SU-DHL-6 (cell line): Measurements from ENCODE around the gene TLE1.

Experiments
- H2AFZ ChIP-seq: fragments of 200-600 bp; sonication (generic); 2 replicates; pipeline ENCODE4 v1.6.1; 2014; ENCODE audit warnings: low read depth, mild to moderate bottlenecking, moderate library complexity, mixed read lengths, antibody characterized with exemption, low read length; ENCODE audit not compliant: severe bottlenecking
- H3F3A ChIP-seq: fragments of 200-600 bp; shearing (Covaris generic); 2 replicates; pipeline ENCODE4 v1.6.0; 2016; ENCODE audit warnings: antibody characterized with exemption, mild to moderate bottlenecking; ENCODE audit not compliant: insufficient read depth
- H3K27ac ChIP-seq: fragments of 200-600 bp; sonication (generic); 2 replicates; pipeline ENCODE4 v1.5.1; 2016; ENCODE audit warnings: low read depth, mild to moderate bottlenecking, low read length, moderate library complexity, mixed read lengths
- H3K27me3 ChIP-seq: fragments of 200-600 bp; sonication (generic), shearing (Covaris generic); 2 replicates; pipeline ENCODE4 v1.6.0; 2014; ENCODE audit warnings: mild to moderate bottlenecking, low read length
- H3K36me3 ChIP-seq: fragments of 200-600 bp; sonication (generic); 2 replicates; pipeline ENCODE4 v1.6.1; 2014; ENCODE audit warnings: mild to moderate bottlenecking, low read length, mixed read lengths
- H3K4me2 ChIP-seq: fragments of 300-600, 200-600 bp; shearing (Covaris generic), sonication (generic); 2 replicates; pipeline ENCODE4 v1.6.0; 2014; ENCODE audit warnings: low read length, low read depth, mild to moderate bottlenecking; ENCODE audit not compliant: poor library complexity, severe bottlenecking
- H3K4me3 ChIP-seq: fragments of 200-600 bp; sonication (generic); 2 replicates; pipeline ENCODE4 v1.5.1; 2014; ENCODE audit warnings: antibody characterized with exemption, low read length, mild to moderate bottlenecking, mixed read lengths; ENCODE audit not compliant: insufficient read depth, poor library complexity, severe bottlenecking
- H3K79me2 ChIP-seq: fragments of 200-600 bp; sonication (generic); 2 replicates; pipeline ENCODE4 v1.6.1; 2014; ENCODE audit warnings: mild to moderate bottlenecking, low read length, moderate library complexity; ENCODE audit not compliant: insufficient read depth
- H3K9ac ChIP-seq: fragments of 200-600 bp; sonication (generic); 2 replicates; pipeline ENCODE4 v1.7.0; 2014; ENCODE audit warnings: mild to moderate bottlenecking, low read length
- H3K9me2 ChIP-seq: fragments of 200-600 bp; sonication (generic); replicated peaks from 2 replicates; pipeline ENCODE4 v1.6.1; 2014; ENCODE audit warnings: low read length; ENCODE audit not compliant: insufficient read depth
- H3K9me3 ChIP-seq: fragments of 200-600 bp; sonication (generic); 2 replicates; pipeline ENCODE4 v1.6.1; 2014; ENCODE audit warnings: low read length, mixed read lengths; ENCODE audit not compliant: insufficient read depth
- H4K20me1 ChIP-seq: fragments of 200-600 bp; sonication (generic); 2 replicates; pipeline ENCODE4 v1.6.1; 2014; ENCODE audit warnings: low read depth, mild to moderate bottlenecking, antibody characterized with exemption, low read length, moderate library complexity, mixed read lengths
- CTCF ChIP-seq: fragments of 200-600 bp; sonication (generic); IDR thresholded peaks from one replicate; pipeline ENCODE4 v1.5.1; 2017; ENCODE audit warnings: antibody characterized with exemption, mild to moderate bottlenecking, low read length, moderate library complexity; ENCODE audit not compliant: insufficient read depth, poor library complexity, severe bottlenecking
- EZH2phosphoT487 ChIP-seq: fragments of 200-600 bp; sonication (generic), shearing (Covaris generic); conservative IDR thresholded peaks from 2 replicates; pipeline ENCODE4 v1.6.1; 2018; ENCODE audit warnings: mild to moderate bottlenecking, antibody characterized with exemption, low read length, moderate library complexity, mixed read lengths

The TLE1 gene

DNA sequence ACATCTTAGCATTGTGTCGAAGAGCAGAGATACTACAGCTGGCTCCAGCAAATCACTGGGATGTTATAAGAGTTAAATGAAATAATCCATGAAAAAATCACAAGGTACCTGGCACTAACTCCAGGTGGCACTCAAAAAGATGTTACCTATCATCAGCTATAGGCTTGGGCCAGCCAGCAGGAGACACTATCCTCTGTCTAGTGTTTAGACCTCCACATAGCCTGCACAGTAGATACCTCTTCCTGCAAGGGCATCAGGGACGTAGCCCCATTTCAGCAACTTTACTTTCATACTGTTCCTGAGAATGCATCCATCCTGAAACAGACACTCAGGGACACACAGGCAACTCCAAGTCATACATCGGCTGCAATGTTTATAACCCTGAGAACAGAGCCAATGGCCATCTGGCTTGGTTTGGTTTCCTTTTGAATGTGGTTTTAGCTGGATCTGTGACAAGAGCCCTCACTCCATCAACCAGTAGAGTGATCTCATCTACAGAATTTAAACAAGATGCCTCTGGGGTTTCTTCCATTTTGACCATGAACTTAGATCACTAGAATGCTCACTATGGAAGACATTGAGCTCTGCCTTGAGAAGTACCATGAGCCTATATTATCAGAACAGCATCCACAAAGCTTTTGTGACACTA lies 69.9 kb downstream of the TLE1 start:
- Histone ChIP-seq H3K9me3 (no peaks in the 10 kb centered on the region), H3K79me2 (no peaks in the 10 kb centered on the region), H3K27ac (no peak overlapping the region), H3K36me3 (no peaks in the 10 kb centered on the region), H4K20me1 (no peaks in the 10 kb centered on the region), H3K4me3 (no peak overlapping the region), H3K9me2 (no peaks in the 10 kb centered on the region), H2AFZ (no peak overlapping the region), H3F3A (no peaks in the 10 kb centered on the region), H3K9ac (no peak overlapping the region), H3K4me2 (no peak overlapping the region), H3K27me3 (no peaks in the 10 kb centered on the region)
- TF ChIP-seq CTCF = no peak

GRCh38 chr9:81618923-81619322 lies 70.4 kb downstream of the TLE1 start:
- no peak overlapping the region for H2AFZ ChIP-seq
- H3K36me3 ChIP-seq = no peaks in the 10 kb centered on the region
- H4K20me1 ChIP-seq = no peaks in the 10 kb centered on the region
- no peak overlapping the region for H3K9ac ChIP-seq
- TF ChIP-seq CTCF (no peak), EZH2phosphoT487 (no peak)
- no peak overlapping the region for H3K4me2 ChIP-seq
- H3K9me3 ChIP-seq = no peaks in the 10 kb centered on the region
- H3K79me2 ChIP-seq = no peaks in the 10 kb centered on the region
- no peaks in the 10 kb centered on the region for H3F3A ChIP-seq
- H3K27ac ChIP-seq = no peak overlapping the region
- no peaks in the 10 kb centered on the region for H3K27me3 ChIP-seq
- no peaks in the 10 kb centered on the region for H3K9me2 ChIP-seq
- no peak overlapping the region for H3K4me3 ChIP-seq

- H3K79me2 ChIP-seq = no peaks in the 10 kb centered on the region
- no peak overlapping the region for H2AFZ ChIP-seq
- no peaks in the 10 kb centered on the region for H3F3A ChIP-seq
- H3K27me3 ChIP-seq = no peaks in the 10 kb centered on the region
- no peak overlapping the region for H3K27ac ChIP-seq
- H3K4me3 ChIP-seq = no peak overlapping the region
- TF ChIP-seq CTCF (no peak), EZH2phosphoT487 (no peak)
- no peak overlapping the region for H3K4me2 ChIP-seq
- no peak overlapping the region for H3K9ac ChIP-seq
- H3K36me3 ChIP-seq = no peaks in the 10 kb centered on the region
- H3K9me3 ChIP-seq = no peaks in the 10 kb centered on the region
- H3K9me2 ChIP-seq = no peaks in the 10 kb centered on the region
- no peaks in the 10 kb centered on the region for H4K20me1 ChIP-seq
Measured at GRCh38 chr9:81616141-81616540, 73.2 kb downstream of the TLE1 start.
